Ascending aorta (tissue), 2 donors: Measurements from ENCODE around the gene CSTPP1. TPM values are rescaled to one million over a fixed set of nuclear protein-coding genes. Genes with fewer than 3 reads are reported as not detected.
"Not testable (repeated sequence)": the region's sequence is repeated elsewhere in the genome, so short reads cannot be mapped to it uniquely, and the experiment has no call there.

Source experiments
- DNase-seq, 2 donors: peaks; one replicate each; pipeline ENCODE4 v3.0.0-alpha.2; 2019; ENCODE audit warnings: low spot score in 2 of 2
- H3K27ac ChIP-seq, 2 donors: fragments of 200-600 bp; sonication (generic); one replicate each; pipeline ENCODE4 v1.5.1; 2016 to 2017; ENCODE audit warnings: mild to moderate bottlenecking in 1 of 2
- H3K27me3 ChIP-seq: fragments of 200-600 bp; sonication (generic); one replicate; pipeline ENCODE4 v1.5.1; 2017
- H3K36me3 ChIP-seq, 2 donors: fragments of 200-600 bp; sonication (generic); one replicate each; pipeline ENCODE4 v1.5.1; 2016
- H3K4me1 ChIP-seq, 2 donors: fragments of 200-600 bp; sonication (generic); one replicate each; pipeline ENCODE4 v1.5.1; 2016 to 2017; ENCODE audit warnings: mild to moderate bottlenecking in 1 of 2
- H3K4me3 ChIP-seq, 2 donors: fragments of 200-600 bp; sonication (generic); one replicate each; pipeline ENCODE4 v1.5.1; 2016 to 2017; ENCODE audit warnings: mild to moderate bottlenecking in 1 of 2
- H3K9me3 ChIP-seq, 2 donors: fragments of 200-600 bp; sonication (generic); one replicate each; pipeline ENCODE4 v1.5.1; 2016
- intact Hi-C: fragments of 100-400 bp; cut with DNase I; formaldehyde crosslinking; loops from one replicate; pipeline ENCODE4 v1.15.1; 2023
- total RNA-seq: library from RNA; depleted of rRNA; stranded (reverse); fragments of >200 nt; gene quantifications from one replicate; pipeline ENCODE4 v1.1.0, GENCODE V29; 2016
- TF ChIP-seq, protein P1 (sequence below), 3 experiments: fragments of 200-600 bp in 2 of 3; fragments of 450-650 bp in 1 of 3; sonication (generic) in 2 of 3; IDR thresholded peaks; one replicate each; pipeline ENCODE4 v1.5.1; 2016 to 2019; ENCODE audit warnings: antibody characterized with exemption in 3 of 3, mild to moderate bottlenecking in 1 of 3, moderate library complexity in 1 of 3

CSTPP1 gene
- total RNA-seq, 1 donor from 2014 or later: 16.6 TPM

DNA sequence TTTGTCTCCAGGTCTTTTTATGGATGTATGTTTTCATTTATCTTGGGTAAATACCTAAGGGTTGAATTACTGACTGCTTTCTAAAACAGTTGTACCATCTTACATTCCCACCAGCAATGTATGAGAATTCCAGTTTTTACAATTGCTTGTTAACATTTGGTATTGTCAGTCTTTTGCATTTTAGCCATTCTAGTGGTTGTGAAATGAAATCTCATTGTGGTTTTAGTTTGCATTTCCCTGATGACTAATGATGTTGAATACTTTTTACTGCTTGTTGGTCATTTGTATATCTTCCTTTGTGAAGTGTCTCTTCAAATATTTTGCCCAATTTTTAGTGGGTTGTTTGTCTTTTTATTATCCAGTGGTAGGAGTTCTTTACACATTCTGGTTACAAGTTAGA, 147.4 kb downstream of the CSTPP1 start:
- no peaks in the 10 kb centered on the region for H3K36me3 ChIP-seq

GRCh38 chr11:47087801-47088200, 151.2 kb downstream of the CSTPP1 start:
- Histone ChIP-seq H3K27me3 (no peaks in the 10 kb centered on the region), H3K9me3 (no peaks in the 10 kb centered on the region), H3K27ac (no peak overlapping the region), H3K36me3 (no peaks in the 10 kb centered on the region), H3K4me3 (no peak overlapping the region), H3K4me1 (no peaks in the 10 kb centered on the region)
- no peak for DNase-seq
- intact Hi-C loops: no loop called here
- TF ChIP-seq, protein P1, sequence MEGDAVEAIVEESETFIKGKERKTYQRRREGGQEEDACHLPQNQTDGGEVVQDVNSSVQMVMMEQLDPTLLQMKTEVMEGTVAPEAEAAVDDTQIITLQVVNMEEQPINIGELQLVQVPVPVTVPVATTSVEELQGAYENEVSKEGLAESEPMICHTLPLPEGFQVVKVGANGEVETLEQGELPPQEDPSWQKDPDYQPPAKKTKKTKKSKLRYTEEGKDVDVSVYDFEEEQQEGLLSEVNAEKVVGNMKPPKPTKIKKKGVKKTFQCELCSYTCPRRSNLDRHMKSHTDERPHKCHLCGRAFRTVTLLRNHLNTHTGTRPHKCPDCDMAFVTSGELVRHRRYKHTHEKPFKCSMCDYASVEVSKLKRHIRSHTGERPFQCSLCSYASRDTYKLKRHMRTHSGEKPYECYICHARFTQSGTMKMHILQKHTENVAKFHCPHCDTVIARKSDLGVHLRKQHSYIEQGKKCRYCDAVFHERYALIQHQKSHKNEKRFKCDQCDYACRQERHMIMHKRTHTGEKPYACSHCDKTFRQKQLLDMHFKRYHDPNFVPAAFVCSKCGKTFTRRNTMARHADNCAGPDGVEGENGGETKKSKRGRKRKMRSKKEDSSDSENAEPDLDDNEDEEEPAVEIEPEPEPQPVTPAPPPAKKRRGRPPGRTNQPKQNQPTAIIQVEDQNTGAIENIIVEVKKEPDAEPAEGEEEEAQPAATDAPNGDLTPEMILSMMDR (IDR thresholded peaks at IDR 0.05): no peak

More for the DNA sequence above, 147.4 kb downstream of the CSTPP1 start:
- TF ChIP-seq, protein P1 (IDR thresholded peaks at IDR 0.05): no peak
- no peak for DNase-seq
- Histone ChIP-seq H3K9me3 (no peaks in the 10 kb centered on the region), H3K27me3 (no peaks in the 10 kb centered on the region), H3K4me3 (no peak overlapping the region), H3K4me1 (no peaks in the 10 kb centered on the region), H3K27ac (no peak overlapping the region)
- intact Hi-C loops: no loop called here

DNA sequence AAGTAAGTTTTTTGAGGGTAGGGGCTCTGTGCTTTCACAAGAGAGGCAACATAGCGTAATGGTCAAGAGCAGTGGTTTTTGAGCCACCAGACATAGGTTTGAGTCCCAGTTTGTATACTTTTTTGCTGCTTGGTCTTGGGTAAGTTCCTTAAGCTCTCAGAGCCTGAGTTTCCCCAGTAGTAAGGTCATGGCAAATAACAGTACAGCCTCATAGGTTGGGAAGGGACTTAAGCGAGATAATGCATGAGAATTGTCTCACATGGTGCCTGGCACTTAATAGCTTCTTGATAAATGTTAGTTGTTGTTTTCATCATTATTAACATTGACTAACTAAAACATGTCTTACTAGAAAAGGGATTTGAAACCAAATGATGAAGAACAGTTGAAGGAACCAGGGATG, 157.0 kb downstream of the CSTPP1 start:
- Histone ChIP-seq H3K4me3 (no peak overlapping the region), H3K27ac (no peak overlapping the region), H3K27me3 (no peaks in the 10 kb centered on the region), H3K36me3 (no peaks in the 10 kb centered on the region), H3K9me3 (no peaks in the 10 kb centered on the region), H3K4me1 (no peaks in the 10 kb centered on the region)
- intact Hi-C loops: no loop called here
- DNase-seq: no peak
- TF ChIP-seq, protein P1 (IDR thresholded peaks at IDR 0.05): no peak

DNA sequence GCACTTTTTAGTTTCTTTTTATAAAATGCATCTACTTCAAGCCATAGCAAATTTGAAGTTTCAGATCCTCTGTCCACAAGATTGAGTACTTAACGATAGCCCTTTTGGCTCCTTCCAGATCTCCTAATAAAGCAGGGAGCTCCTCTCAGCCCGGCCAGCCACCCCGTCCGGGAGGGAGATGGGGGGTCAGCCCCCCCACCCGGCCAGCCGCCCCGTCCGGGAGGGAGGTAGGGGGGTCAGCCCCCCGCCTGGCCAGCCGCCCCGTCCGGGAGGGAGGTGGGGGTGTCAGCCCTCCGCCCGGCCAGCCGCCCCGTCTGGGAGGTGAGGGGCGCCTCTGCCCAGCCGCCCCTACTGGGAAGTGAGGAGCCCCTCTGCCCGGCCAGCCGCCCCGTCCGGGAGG, 160.3 kb downstream of the CSTPP1 start:
- H3K27ac ChIP-seq, H3K4me1 ChIP-seq, H3K27me3 ChIP-seq, DNase-seq, H3K36me3 ChIP-seq, intact Hi-C loops, H3K4me3 ChIP-seq, H3K9me3 ChIP-seq: not testable (repeated sequence)

- H3K27me3 ChIP-seq, H3K36me3 ChIP-seq, H3K27ac ChIP-seq, intact Hi-C loops, H3K4me1 ChIP-seq, H3K9me3 ChIP-seq, H3K4me3 ChIP-seq, DNase-seq: not testable (repeated sequence)
These were observed 161.7 kb downstream of the CSTPP1 start for GRCh38 chr11:47098223-47098622.

- Histone ChIP-seq H3K4me1 (no peaks in the 10 kb centered on the region), H3K36me3 (no peaks in the 10 kb centered on the region), H3K4me3 (no peak overlapping the region), H3K27me3 (no peaks in the 10 kb centered on the region), H3K27ac (no peak overlapping the region), H3K9me3 (no peaks in the 10 kb centered on the region)
- no peak for DNase-seq
- intact Hi-C loops: no loop called here
- TF ChIP-seq, protein P1 (IDR thresholded peaks at IDR 0.05): no peak
These were observed 162.8 kb downstream of the CSTPP1 start for GRCh38 chr11:47099214-47099917.

DNA sequence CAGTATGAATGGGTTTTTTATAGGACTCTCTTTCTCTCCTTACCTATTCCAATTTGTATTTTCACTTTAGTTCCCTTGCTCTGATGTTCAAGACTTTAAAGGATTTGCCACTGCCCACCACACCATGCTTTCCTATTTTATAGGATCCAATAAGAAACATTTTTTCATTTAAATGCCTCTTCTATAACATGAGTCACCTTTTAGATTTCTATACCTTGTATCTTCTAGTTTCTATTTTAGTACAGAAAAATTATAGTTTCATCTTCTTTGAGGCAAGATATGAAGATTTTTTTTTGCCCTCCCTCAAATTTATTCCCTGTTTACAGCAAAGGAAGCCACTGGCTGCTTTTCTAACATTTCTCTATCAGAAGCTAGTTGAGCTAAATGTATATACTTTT, 163.4 kb downstream of the CSTPP1 start:
- no peak overlapping the region for H3K27ac ChIP-seq
- intact Hi-C loops: no loop called here
- no peak overlapping the region for H3K4me3 ChIP-seq
- no peaks in the 10 kb centered on the region for H3K9me3 ChIP-seq
- no peaks in the 10 kb centered on the region for H3K4me1 ChIP-seq
- H3K36me3 ChIP-seq: no peaks in the 10 kb centered on the region
- TF ChIP-seq, protein P1 (IDR thresholded peaks at IDR 0.05): no peak
- DNase-seq: no peak
- no peaks in the 10 kb centered on the region for H3K27me3 ChIP-seq
